Ureter (tissue), 1 donor: ENCODE measurements around the gene SMARCE1. TPM values are rescaled to one million over a fixed set of nuclear protein-coding genes. Genes with fewer than 3 reads are reported as not detected.

Source experiments
- DNase-seq: peaks from one replicate; pipeline ENCODE4 v3.0.0-alpha.2; 2020; ENCODE audit warnings: low spot score
- total RNA-seq: library from RNA; stranded (reverse); gene quantifications from one replicate; pipeline ENCODE4 v1.2.4, GENCODE V29; 2023
- donor health status: DM: yes; HTN: yes; CAD: no.

Gene SMARCE1
- total RNA-seq, 1 donor from 2014 or later, result 117 TPM

DNA sequence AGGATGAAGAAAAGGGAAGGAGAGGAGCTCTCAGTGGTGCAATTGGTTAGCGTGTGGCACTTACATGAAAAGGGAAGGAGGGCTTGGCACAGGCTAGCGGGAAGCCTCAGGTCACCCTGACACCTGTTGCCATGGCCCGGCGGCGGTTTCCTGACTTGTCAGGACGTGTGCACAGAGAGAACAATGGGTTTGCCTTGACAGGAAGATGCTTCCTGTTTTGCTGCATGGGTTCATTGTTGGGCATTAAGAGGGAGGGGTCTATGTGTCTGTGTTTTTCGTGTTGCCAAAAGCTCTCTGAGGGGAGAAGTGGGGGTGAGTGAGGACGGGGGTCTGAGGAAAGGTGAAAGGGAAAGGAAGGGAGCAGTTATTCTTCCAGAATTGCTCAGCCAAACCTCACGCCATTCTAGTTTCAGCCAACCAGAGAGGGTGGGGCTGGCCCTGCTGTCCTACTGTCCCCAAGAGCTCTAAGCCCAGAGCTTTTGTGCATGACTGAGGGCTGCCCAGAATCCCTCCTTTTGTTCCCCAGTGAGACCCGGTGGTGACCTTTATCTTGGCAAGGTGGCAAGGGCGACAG, 65.2 kb downstream of the SMARCE1 start:
- peak; percentile 79 for DNase-seq

DNA sequence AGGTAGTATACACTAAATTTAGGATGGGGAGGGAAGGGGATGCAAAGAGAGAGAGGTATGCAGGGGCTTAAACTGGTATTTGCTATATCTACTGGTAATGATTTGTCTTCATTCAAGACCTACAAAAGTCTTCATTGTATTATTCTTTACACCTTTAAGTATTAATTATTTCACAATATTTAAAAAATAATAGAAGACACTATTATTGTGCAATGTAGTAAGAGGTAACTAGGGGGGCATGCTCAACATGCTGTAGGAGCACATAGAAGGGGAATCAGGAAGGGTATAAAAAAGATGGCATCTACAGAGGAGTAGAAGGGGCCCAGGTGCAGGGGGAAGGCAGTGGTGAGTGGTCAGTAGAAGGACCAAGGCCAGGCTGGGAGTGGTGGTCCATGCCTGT, 67.5 kb downstream of the SMARCE1 start:
- no peak for DNase-seq

DNA sequence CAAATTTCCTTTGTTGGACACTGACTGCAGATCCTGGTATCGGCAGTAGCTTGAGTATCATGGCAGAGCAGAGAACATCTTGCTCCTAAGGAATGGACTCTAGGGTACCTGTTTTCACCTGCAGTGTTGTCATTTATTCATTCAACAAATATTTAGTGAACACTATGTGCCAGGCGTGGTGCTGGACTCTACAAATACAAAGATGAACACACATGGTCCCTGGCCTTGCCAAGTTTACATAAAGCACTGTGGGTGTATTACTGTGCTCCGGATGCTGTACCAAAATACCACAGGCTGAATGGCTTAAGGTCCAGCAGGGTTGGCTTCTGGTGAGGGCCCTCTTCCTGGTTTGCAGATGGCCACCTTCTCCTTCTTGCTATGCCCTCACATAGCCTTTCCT, 68.1 kb downstream of the SMARCE1 start:
- no peak for DNase-seq

DNA sequence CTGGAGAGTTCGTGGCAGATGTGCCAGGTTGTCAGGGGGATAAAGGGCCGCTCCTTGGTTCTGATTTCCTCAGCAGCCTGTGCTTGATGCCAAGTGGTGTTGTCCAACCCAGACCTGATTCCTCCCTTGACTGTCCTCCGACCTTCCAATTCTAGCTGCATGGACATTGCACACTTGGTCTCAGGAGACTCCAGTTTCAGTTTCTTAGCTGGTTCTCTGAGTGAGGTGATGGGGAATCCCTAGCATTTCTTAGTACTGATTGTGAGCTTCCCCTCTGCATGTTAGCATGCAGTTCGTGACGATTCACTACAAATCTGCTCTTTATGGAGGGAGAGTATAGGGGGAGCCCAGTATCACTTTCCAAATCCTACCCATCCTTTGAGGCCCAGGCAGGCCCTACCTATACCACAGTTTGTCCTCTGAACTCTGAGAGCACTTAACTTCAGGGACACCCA, 70.0 kb downstream of the SMARCE1 start:
- no peak for DNase-seq

DNA sequence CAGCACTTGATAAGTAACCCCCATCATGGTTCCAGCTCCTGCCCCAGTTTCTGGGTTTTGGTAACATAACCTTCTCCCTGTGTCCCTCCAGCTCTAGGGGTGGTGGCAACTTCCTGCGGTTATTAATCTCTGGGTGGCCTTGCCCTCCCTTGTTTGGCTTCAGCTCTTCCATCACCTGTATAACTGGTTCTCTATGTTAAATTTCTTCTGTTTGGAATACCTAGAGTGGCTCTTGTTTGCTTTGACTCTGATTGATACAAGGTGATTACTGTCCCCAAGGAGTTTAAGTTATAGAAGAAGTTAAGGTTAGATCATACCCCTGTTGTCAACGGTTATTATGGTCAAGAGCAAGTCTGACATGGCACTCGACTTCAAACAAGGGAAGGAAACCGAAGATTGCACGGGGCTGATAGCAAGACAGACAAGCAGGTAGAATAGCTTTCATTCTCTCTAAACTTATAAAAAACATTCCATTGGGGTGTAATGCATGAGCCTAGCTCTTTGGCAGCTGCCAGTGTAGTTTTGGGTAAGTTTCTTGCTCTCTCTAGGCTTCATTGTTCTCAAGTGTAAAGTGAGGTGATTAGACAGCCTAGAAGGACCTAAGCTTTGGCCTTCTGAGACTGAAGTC, 71.4 kb downstream of the SMARCE1 start:
- DNase-seq, result no peak

Other genes starting within 250 kb of the SMARCE1 start
- 2.9 TPM for gene TOP2A, start 229.9 kb downstream of the SMARCE1 start, total RNA-seq
- gene IGFBP4, start 204.4 kb downstream of the SMARCE1 start, total RNA-seq, result 505 TPM
- 53.1 TPM for gene TNS4, start 146.2 kb downstream of the SMARCE1 start, total RNA-seq
- gene CCR7, start 82.3 kb downstream of the SMARCE1 start, total RNA-seq, result 0.57 TPM
- gene KRT222, start 17.4 kb upstream of the SMARCE1 start, total RNA-seq, result 3.6 TPM
- gene KRT24, start 55.9 kb upstream of the SMARCE1 start, total RNA-seq, result 0.52 TPM
- not detected for gene KRT25, start 107.5 kb upstream of the SMARCE1 start, total RNA-seq
- not detected for gene KRT26, start 124.4 kb upstream of the SMARCE1 start, total RNA-seq
- 2.0 TPM for gene KRT27, start 134.7 kb upstream of the SMARCE1 start, total RNA-seq
- gene KRT28, start 152.1 kb upstream of the SMARCE1 start, total RNA-seq, result not detected
- gene KRT10, start 174.8 kb upstream of the SMARCE1 start, total RNA-seq, result 70.1 TPM
- gene KRT12, start 219.4 kb upstream of the SMARCE1 start, total RNA-seq, result not detected
- 4.7 TPM for gene KRT20, start 237.4 kb upstream of the SMARCE1 start, total RNA-seq